ENCODE data around the gene CDRT4. TPM values are rescaled to one million over a fixed set of nuclear protein-coding genes. Genes with fewer than 3 reads are reported as not detected.

The CDRT4 gene
- total RNA-seq, 1 experiment from 2014 or later, result 17.9 TPM

DNA sequence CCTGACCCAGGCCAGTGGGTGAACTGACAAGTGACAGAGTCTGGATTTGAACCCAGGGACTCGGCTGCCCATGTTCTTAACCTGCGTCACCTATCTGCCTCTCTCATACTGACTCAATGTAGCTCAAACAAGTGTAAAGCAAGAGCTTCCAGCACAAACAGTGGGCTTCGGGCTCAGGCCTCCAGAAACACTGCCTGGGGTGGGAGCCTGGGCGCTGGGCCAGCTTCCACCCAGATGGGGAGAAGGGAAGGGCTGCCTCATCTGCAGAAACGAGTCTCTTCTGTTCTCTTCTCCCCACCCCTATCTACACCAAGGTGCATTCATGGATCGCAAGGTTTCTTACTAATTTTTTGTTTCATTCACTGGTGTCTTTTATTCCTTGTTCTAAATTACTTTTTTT is 1.3 kb downstream of the CDRT4 start:
- H2AFZ ChIP-seq, result no peak overlapping the region
- H3K4me1 ChIP-seq (replicated peaks; ENCODE audit: insufficient read depth), result no peaks in the 10 kb centered on the region
- CTCF ChIA-PET, result no interaction called here
- H3K4me3 ChIP-seq, result no peak overlapping the region
- H3K36me3 ChIP-seq (ENCODE audit: low read depth), result no peaks in the 10 kb centered on the region
- POLR2A ChIA-PET (ENCODE audit: unreplicated experiment), result no interaction called here
- TF ChIP-seq, protein P1, sequence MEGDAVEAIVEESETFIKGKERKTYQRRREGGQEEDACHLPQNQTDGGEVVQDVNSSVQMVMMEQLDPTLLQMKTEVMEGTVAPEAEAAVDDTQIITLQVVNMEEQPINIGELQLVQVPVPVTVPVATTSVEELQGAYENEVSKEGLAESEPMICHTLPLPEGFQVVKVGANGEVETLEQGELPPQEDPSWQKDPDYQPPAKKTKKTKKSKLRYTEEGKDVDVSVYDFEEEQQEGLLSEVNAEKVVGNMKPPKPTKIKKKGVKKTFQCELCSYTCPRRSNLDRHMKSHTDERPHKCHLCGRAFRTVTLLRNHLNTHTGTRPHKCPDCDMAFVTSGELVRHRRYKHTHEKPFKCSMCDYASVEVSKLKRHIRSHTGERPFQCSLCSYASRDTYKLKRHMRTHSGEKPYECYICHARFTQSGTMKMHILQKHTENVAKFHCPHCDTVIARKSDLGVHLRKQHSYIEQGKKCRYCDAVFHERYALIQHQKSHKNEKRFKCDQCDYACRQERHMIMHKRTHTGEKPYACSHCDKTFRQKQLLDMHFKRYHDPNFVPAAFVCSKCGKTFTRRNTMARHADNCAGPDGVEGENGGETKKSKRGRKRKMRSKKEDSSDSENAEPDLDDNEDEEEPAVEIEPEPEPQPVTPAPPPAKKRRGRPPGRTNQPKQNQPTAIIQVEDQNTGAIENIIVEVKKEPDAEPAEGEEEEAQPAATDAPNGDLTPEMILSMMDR (conservative IDR thresholded peaks at IDR 0.05), result no peak
- no peak for TF ChIP-seq EZH2 (IDR thresholded peaks at IDR 0.05; ENCODE audit: low read depth)
- H3K27me3 ChIP-seq (ENCODE audit: insufficient read depth, low read depth), result no peaks in the 10 kb centered on the region
- no peak for DNase-seq
- no peak overlapping the region for H3K27ac ChIP-seq
- H3K9me2 ChIP-seq (ENCODE audit: insufficient read depth), result no peaks in the 10 kb centered on the region
- no peaks in the 10 kb centered on the region for H3F3A ChIP-seq (ENCODE audit: insufficient read depth, low read depth)
- BruUV-seq (replicated peaks), result no TSS peak
- no peaks in the 10 kb centered on the region for H4K20me1 ChIP-seq (ENCODE audit: insufficient read depth)
- H3K4me2 ChIP-seq, result no peak overlapping the region
- no peaks in the 10 kb centered on the region for H3K9me3 ChIP-seq (ENCODE audit: insufficient read depth, low read depth)
- intact Hi-C loops (cut with micrococcal nuclease; ENCODE audit: unreplicated experiment), result no loop called here
- H3K79me2 ChIP-seq (ENCODE audit: low read depth), result no peaks in the 10 kb centered on the region

DNA sequence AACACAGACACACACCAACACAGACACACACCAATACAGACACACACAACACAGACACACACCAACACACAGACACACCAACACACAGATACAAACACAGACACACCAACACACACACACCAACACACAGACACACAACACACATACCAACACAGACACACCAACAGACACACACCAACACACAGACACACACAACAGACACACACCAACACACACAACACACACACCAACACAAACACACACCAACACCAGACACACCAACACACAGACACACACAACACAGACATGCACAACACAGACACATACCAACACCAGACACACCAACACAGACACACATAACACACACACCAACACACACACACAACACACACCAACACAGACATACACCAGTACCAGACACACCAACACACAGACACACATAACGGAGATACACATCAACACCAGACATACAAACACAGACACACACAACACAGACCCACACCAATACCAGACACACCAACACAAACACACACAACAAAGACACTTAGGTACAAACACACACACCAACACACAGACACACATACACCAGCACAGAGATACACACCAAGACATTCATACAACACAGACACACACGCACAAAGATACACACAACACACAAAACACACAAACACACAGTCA is 2.2 kb downstream of the CDRT4 start:
- no peaks in the 10 kb centered on the region for H4K20me1 ChIP-seq (ENCODE audit: insufficient read depth)
- H3K4me2 ChIP-seq, result no peak overlapping the region
- no peaks in the 10 kb centered on the region for H3K79me2 ChIP-seq (ENCODE audit: low read depth)
- H3K27me3 ChIP-seq (ENCODE audit: insufficient read depth, low read depth), result no peaks in the 10 kb centered on the region
- BruUV-seq (replicated peaks), result no TSS peak
- H3K4me1 ChIP-seq (replicated peaks; ENCODE audit: insufficient read depth), result no peaks in the 10 kb centered on the region
- H3K27ac ChIP-seq, result no peak overlapping the region
- no peak for TF ChIP-seq EZH2 (IDR thresholded peaks at IDR 0.05; ENCODE audit: low read depth)
- TF ChIP-seq, protein P1 (conservative IDR thresholded peaks at IDR 0.05), result no peak
- CTCF ChIA-PET, result no interaction called here
- POLR2A ChIA-PET (ENCODE audit: unreplicated experiment), result no interaction called here
- no peak for DNase-seq
- no peaks in the 10 kb centered on the region for H3K36me3 ChIP-seq (ENCODE audit: low read depth)
- H3K9me3 ChIP-seq (ENCODE audit: insufficient read depth, low read depth), result no peaks in the 10 kb centered on the region
- intact Hi-C loops (cut with micrococcal nuclease; ENCODE audit: unreplicated experiment), result no loop called here
- no peak overlapping the region for H2AFZ ChIP-seq
- H3K4me3 ChIP-seq, result no peak overlapping the region
- H3F3A ChIP-seq (ENCODE audit: insufficient read depth, low read depth), result no peaks in the 10 kb centered on the region
- H3K9me2 ChIP-seq (ENCODE audit: insufficient read depth), result no peaks in the 10 kb centered on the region

DNA sequence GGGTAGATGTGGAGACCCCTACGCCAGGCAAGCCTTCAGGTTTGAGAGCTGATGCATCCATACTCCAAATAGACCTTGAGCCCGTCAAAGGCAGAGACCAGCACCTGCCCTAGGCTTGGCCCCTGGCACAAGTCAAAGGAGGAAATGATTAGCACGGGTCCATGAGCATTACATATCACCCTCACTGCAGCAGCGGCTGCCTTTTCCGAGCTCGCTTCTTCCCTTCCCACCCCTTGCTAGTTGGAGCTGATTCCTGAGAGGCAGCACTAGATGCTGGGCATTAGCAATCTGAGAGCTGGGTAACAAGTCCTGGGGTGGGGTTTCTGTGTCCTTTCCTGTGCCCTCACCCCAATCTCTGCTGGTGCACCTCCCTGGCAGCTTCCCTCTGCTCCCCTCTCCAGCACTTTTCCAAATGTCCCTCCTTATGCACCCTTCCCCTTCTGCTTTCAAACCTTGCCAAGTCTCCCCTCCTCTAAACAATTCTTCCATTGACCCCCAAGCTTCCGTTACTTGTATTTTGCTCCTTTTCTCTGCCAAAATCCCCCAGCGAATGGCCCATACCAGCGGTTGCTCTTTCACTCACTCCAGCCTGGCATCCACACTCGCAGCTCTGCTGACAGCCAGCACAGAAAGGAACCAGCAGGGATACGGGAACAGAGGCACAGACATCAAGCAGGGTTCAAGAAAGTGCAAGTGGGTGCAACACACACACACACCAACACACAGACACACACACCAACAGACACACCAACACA is 3.0 kb downstream of the CDRT4 start:
- Histone ChIP-seq H4K20me1 (ENCODE audit: insufficient read depth) (no peaks in the 10 kb centered on the region), H3K36me3 (ENCODE audit: low read depth) (no peaks in the 10 kb centered on the region), H3K27ac (no peak overlapping the region), H3K4me3 (no peak overlapping the region), H3K4me2 (no peak overlapping the region), H2AFZ (no peak overlapping the region), H3K79me2 (ENCODE audit: low read depth) (no peaks in the 10 kb centered on the region), H3K4me1 (replicated peaks; ENCODE audit: insufficient read depth) (no peaks in the 10 kb centered on the region), H3K9me2 (ENCODE audit: insufficient read depth) (no peaks in the 10 kb centered on the region), H3F3A (ENCODE audit: insufficient read depth, low read depth) (no peaks in the 10 kb centered on the region), H3K27me3 (ENCODE audit: insufficient read depth, low read depth) (no peaks in the 10 kb centered on the region), H3K9me3 (ENCODE audit: insufficient read depth, low read depth) (no peaks in the 10 kb centered on the region)
- intact Hi-C loops (cut with micrococcal nuclease; ENCODE audit: unreplicated experiment), result no loop called here
- BruUV-seq (replicated peaks), result no TSS peak
- ChIA-PET CTCF (no interaction called here), POLR2A (ENCODE audit: unreplicated experiment) (no interaction called here)
- TF ChIP-seq EZH2 (IDR thresholded peaks at IDR 0.05; ENCODE audit: low read depth), result no peak
- TF ChIP-seq, protein P1 (conservative IDR thresholded peaks at IDR 0.05), result no peak
- no peak for DNase-seq

All from PC-9 (cell line).